ENCODE measurements around the gene C1QTNF12. TPM values are rescaled to one million over a fixed set of nuclear protein-coding genes. Genes with fewer than 3 reads are reported as not detected.
A peak's percentile ranks its signal among the peaks of the same experiment; 100 is the strongest.

C1QTNF12 gene, protein sequence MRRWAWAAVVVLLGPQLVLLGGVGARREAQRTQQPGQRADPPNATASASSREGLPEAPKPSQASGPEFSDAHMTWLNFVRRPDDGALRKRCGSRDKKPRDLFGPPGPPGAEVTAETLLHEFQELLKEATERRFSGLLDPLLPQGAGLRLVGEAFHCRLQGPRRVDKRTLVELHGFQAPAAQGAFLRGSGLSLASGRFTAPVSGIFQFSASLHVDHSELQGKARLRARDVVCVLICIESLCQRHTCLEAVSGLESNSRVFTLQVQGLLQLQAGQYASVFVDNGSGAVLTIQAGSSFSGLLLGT
- total RNA-seq = 1 to 10 TPM in 2 of 4 donors, not detected in 2; 3.1 to 8.2 TPM

GRCh38 chr1:1246577-1247340 lies at the start of gene C1QTNF12:
TSS of gene C1QTNF12 (minus strand) at chr1:1246722. CDS start at chr1:1246690, 32 bp downstream.
- H3K27me3 ChIP-seq = peaks cover 0 to 8% of the 10 kb centered on the region in 2 donors
- no peaks in the 10 kb centered on the region for H3K9me3 ChIP-seq
- TF ChIP-seq CTCF (IDR thresholded peaks at IDR 0.05) (no peak), POLR2A (IDR thresholded peaks at IDR 0.05) (no peak)
- H3K4me1 ChIP-seq = peaks cover 0 to 9% of the 10 kb centered on the region in 2 donors
- no peak within 1 kb of the TSS for H3K4me3 ChIP-seq
- no peak within 1 kb of the TSS for H3K27ac ChIP-seq
- no peaks in the 10 kb centered on the region for H3K36me3 ChIP-seq
- no peak for DNase-seq
- intact Hi-C loops (cut with DNase I; ENCODE audit: low total_unique reads) = no loop called here

GRCh38 chr1:1295154-1295923 lies 48.8 kb upstream of the C1QTNF12 start:
- intact Hi-C loops (cut with DNase I; ENCODE audit: low total_unique reads) = no loop called here

GRCh38 chr1:1294250-1294890 lies 47.8 kb upstream of the C1QTNF12 start:
- Histone ChIP-seq H3K4me1 (peaks cover 0 to 16% of the 10 kb centered on the region in 2 donors), H3K36me3 (no peaks in the 10 kb centered on the region), H3K4me3 (no peak overlapping the region), H3K27ac (no peak overlapping the region), H3K27me3 (no peaks in the 10 kb centered on the region), H3K9me3 (no peaks in the 10 kb centered on the region)
- TF ChIP-seq CTCF (IDR thresholded peaks at IDR 0.05) (no peak), POLR2A (IDR thresholded peaks at IDR 0.05) (no peak)
- DNase-seq = no peak
- intact Hi-C loops (cut with DNase I; ENCODE audit: low total_unique reads) = no loop called here

More at GRCh38 chr1:1295154-1295923, 48.8 kb upstream of the C1QTNF12 start:
- no peak overlapping the region for H3K27ac ChIP-seq
- peaks cover 0 to 14% of the 10 kb centered on the region in 2 donors for H3K4me1 ChIP-seq
- DNase-seq = no peak
- no peaks in the 10 kb centered on the region for H3K36me3 ChIP-seq
- TF ChIP-seq CTCF (IDR thresholded peaks at IDR 0.05) = no peak
- TF ChIP-seq POLR2A (IDR thresholded peaks at IDR 0.05) = no peak
- H3K27me3 ChIP-seq = no peaks in the 10 kb centered on the region
- no peak overlapping the region for H3K4me3 ChIP-seq
- H3K9me3 ChIP-seq = no peaks in the 10 kb centered on the region

DNA sequence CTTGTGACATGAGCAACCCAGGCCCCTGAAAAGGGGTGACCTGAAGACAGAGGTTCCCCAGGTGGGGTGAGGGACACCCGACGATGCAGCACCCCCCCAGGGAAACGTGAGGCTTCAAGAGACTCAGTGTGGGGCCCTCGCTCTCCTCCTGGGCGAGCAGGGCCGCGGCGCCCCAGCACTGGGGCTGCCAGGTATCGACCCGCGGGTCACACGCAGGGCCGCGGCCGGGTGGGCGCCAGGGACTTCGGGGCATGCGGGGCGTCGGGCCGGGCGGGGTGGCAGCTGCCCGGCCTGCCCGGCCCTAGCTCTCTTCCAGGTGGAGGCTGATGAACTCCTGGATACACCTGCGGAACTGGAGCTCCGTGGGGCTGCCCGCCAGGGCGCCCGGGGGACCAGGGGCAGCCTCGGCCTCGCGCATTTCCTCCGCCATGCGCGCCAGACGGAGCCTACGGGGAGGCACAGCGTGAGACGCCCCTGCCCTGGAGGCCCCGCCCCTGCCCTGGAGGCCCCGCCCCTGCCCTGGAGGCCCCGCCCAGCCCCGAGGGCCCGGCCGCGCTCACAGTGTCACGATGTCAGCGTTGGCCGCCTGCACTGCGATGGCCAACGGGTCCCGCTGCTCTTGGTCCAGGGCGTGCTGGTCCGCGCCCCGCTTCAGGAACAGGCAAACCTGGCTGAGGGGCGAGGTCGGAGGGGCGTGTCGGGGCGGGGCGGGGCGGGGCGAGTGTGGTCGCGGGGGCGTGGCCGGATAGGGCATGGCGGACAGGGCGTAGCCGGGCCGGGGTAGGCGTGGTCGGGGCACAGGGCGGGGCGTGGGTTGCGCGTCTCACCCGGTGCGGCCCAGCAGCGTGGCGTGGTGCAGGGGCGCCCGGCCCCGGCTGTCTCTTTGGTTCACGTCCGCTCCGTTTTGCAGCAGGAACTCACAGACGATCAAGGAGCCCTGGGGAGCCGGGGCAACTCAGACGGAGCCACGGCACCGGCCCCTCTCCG lies 47.0 kb upstream of the C1QTNF12 start:
- H3K9me3 ChIP-seq = no peaks in the 10 kb centered on the region
- peaks cover 0 to 16% of the 10 kb centered on the region in 2 donors for H3K4me1 ChIP-seq
- H3K27me3 ChIP-seq = no peaks in the 10 kb centered on the region
- intact Hi-C loops (cut with DNase I; ENCODE audit: low total_unique reads) = no loop called here
- H3K4me3 ChIP-seq = no peak overlapping the region
- TF ChIP-seq CTCF (IDR thresholded peaks at IDR 0.05) (no peak), POLR2A (IDR thresholded peaks at IDR 0.05) (no peak)
- DNase-seq = peak in 1 of 2 donors; percentile 15
- no peak overlapping the region for H3K27ac ChIP-seq
- no peaks in the 10 kb centered on the region for H3K36me3 ChIP-seq
